Astrocyte (in vitro differentiated cells and primary cell): ENCODE results near the gene FBXL12.

Source experiments
- EZH2 ChIP-seq: IDR thresholded peaks from 2 replicates; pipeline ENCODE4 v1.6.1; 2012; ENCODE audit warnings: mild to moderate bottlenecking, low read length, inconsistent platforms; ENCODE audit not compliant: insufficient read depth
- TF ChIP-seq, protein P1 (sequence below): IDR thresholded peaks from 2 replicates; pipeline ENCODE4 v1.5.1; 2011; ENCODE audit warnings: low read depth, mild to moderate bottlenecking, inconsistent platforms, low read length, moderate library complexity; ENCODE audit not compliant: insufficient read depth

GRCh38 chr19:9848762-9849161, 29.9 kb upstream of the FBXL12 start:
- TF ChIP-seq, protein P1, sequence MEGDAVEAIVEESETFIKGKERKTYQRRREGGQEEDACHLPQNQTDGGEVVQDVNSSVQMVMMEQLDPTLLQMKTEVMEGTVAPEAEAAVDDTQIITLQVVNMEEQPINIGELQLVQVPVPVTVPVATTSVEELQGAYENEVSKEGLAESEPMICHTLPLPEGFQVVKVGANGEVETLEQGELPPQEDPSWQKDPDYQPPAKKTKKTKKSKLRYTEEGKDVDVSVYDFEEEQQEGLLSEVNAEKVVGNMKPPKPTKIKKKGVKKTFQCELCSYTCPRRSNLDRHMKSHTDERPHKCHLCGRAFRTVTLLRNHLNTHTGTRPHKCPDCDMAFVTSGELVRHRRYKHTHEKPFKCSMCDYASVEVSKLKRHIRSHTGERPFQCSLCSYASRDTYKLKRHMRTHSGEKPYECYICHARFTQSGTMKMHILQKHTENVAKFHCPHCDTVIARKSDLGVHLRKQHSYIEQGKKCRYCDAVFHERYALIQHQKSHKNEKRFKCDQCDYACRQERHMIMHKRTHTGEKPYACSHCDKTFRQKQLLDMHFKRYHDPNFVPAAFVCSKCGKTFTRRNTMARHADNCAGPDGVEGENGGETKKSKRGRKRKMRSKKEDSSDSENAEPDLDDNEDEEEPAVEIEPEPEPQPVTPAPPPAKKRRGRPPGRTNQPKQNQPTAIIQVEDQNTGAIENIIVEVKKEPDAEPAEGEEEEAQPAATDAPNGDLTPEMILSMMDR, result no peak
- no peak for TF ChIP-seq EZH2
